ENCODE measurements around the gene RTRAF.

RTRAF gene

DNA sequence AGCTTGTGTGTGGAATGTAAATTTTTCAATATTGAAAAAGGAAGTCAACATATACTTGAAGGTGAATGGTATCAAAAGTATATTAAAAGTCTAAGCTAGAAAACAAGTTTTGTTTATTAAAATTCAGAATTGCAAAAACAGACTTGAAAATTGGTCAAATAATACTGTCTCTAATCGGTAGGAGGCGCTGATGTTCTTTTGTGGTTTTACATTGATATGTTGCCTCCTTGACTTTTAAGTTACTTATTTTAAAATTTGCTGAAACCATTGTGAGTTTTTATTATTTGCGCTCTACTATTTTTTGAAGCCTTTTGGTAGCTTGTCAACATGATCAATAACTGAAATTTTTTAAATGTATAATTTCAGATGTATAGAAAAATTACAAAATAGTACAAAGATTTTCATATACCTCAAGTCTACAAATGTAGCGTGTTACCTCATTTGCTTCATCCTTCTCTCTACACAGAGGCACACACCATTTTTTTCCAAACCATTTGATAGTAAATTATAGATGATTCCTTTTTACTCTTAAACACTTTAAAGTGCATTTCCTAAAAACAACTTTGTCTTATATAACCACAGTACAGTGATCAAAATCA lies 6.9 kb downstream of the RTRAF start:
- no peak for DNase-seq

- no peak for DNase-seq
These were observed 9.0 kb downstream of the RTRAF start for GRCh38 chr14:51998348-51998747.

DNA sequence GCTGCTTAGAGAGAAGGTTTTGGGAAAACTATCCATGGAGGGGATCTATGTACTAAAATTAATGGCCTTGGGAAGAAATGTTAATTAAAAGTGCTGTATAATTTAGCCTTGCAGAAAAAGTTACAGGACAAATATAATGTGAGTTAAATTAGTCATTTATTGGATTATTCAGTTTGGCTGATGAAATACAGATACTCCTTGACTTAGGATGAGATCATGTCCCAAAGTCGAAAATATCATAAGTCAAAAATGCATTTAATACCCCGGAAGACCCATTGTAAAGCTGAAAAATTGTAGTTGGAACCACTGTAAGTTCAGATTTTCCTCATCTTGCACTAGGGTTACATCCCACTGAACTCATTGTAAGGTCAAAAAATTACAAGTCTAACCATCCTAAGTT lies 9.7 kb downstream of the RTRAF start:
- DNase-seq = no peak

GRCh38 chr14:52000019-52000582 lies 10.8 kb downstream of the RTRAF start:
- DNase-seq = no peak

DNA sequence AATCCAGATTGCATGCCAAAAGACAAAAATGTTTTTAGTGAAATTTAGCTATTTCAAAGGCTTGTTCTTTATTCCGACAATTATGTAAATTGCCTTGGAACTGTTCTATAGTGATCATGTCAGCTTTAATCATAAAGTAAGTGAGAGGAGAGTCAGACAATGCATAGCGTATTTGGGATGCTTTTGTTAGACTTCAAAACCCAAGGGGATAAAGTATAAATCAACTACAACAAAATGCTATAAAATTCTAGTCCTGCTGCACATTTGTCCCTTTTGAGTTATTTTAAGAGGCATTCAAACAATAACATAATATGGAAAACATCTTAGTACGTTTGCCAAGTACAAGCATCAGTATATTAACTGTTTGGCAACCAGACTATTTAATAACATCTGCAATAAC lies 11.3 kb downstream of the RTRAF start:
- no peak for DNase-seq

DNA sequence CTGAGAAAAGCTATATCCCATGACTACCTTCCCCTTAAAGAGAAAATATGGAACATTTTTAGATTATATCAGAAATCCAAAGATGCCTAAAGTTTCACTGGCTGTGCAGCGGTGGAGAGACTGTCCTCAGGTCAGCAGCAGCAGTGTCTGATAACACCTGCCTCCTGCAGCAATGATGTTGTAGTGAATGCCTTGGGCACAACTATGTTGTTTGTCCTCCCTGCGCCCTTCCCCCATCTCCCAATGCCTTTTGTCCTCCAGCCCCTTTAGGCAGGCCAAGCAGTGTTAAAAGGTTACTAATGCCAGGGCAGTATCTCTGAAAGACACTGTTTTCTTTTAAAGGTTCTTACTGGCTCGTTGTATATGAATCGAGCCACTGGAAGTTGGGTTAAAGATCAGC lies 13.2 kb downstream of the RTRAF start:
- no peak for DNase-seq

DNA sequence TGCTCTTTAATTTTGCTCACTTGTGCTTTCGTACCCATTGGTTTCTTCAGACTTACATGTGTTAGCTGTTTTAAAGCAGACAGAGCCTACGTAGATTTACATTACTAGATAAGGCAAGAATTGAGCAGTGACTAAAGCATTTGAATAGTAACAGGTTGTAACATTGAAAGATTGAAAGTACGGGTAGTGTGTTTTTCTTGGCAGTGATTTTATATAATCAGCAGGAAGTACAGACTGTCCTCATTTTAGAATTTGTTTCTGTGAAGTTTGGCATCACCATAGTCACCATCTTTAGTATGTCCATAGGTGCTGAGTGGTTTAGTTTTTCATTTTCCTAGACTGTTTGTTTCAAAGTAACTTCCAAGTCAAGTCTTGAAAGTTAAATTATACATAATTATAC lies 14.0 kb downstream of the RTRAF start:
- no peak for DNase-seq

DNA sequence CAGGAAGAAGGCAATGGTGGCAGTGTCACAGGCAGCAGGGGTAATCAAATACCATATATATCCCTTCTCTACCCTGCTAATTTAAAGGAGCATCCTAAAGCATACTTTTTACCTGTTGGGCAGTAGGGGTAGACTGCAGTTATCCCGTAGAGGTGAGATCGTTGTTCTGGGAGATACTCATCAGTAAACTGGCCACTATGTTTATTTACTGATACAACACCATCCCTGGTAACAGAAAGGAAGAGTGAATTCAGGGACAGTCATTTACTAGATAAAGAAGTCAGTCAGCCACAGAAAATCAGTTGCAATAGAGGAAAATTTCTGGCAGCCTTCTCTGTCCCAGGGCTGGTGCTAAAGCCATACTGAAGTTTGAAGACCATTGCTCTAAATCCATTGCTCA lies 16.3 kb downstream of the RTRAF start:
- DNase-seq = no peak

GRCh38 chr14:52006361-52006760 lies 17.0 kb downstream of the RTRAF start:
- DNase-seq = no peak

DNA sequence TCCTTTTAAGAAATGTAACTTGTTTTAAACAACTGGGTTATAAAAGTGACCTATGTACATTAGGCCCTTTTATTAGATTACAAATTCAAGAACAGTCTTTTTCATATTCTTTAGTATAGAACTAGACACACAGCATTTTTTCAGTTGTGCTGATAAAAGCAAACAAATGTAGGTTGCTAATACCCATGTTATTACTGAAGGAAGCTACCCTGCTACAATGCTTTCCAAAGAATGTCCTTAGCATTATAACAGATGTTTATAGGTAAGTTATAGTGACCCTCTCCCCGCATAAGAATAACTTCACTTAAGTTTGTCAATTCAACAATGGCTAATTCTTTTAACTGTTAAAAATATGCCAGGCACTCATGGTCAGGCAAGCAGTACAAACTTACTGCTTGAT lies 17.9 kb downstream of the RTRAF start:
- DNase-seq = no peak

DNA sequence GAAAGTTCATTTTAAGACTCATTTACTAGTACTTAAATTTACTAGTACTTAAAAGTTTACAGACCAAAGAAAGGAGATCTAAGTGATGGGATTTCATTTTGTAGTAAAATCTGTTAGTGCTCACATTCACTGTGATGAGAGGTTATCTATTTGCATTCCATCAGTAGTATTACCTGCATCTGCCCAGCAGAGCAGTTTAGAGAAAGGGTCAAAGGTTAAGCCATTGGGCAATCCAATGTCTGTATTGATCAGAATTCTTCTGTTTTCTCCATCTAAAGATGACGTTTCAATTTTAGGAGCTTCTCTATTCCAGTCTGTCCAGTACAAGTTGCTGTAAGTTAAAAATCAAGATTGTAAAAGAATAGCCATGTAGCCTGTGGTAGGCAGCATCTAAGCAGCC lies 18.3 kb downstream of the RTRAF start:
- DNase-seq = no peak

DNA sequence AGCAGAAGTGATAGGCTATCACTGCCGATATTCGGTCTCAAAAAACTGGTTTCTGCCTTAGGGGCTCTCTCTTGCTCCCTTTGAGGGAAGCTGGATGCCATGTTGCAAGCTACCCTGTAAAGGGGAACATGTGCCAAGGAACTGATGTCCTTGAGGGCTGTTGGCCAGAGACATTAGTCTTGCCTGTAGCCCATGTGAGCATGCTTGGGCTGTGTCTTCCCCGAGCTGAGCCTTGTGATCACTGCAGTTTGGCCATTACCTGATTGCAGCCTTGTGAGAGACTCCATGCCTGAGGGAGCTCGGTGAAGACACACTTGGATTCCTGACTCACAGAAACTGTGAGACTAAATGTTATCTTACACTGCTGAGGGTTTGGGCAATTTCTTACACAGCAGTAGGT lies 18.8 kb downstream of the RTRAF start:
- DNase-seq = no peak

DNA sequence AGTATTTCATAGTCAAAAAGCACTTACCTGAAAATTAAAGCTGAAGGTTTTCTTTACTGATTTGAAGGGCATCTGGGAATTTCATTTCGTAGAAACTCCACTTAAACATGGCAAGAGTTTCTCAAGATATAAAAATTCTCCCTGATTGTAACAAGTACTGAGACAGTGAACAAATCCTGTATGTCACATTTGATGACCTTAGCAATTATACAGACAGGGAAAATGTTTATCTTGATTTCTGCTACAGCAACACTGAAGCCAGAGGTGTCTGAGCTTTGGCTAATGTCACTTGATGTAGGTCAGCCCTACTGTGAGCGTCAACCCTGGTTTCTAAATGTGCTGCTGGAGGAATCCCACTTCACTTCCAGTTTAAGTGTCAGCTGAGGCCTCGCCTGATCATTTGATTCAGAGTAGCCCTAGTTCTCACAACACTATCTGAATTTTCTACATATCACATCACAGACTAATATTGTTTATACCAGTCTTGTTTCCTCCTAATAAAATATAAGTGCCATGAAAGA lies 20.9 kb downstream of the RTRAF start:
- DNase-seq = no peak

DNA sequence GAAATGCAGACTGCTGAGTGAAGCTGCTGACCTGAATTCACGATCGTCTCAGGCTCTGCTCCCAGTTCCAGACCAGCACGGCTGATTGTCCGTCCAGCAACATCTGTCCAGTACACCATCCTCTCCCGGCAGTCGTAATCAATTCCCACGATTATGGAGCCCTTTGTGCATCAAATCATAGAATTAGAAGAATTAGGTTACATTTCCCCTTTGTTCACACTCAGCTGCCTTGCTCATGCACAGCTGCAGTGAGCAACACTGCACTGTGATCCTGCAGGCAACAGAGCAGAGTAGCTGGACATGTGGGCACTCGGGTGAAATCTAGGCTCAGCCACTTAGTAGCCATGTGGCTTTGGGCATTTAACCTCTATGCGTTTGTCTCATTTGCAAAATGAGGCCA lies 22.2 kb downstream of the RTRAF start:
- DNase-seq = no peak

DNA sequence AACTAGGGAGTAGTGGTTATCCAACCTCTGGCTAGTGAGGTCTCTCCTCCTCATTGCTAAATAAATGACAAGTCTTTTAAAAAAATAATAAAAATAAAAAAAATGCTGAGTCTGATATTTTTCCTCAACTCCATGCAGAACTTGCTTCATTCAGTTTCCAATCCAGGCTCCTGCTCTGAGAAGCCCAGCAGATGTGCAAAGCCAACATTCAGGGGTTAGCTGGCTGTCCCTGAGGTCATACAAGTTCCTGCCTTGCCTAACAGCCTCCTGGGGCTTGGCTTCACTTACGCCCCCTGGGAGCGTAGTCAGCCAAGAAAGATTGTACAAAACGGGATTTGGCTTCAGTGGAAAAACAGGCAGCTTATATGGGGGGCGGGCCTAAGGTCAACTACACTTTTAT lies 23.3 kb downstream of the RTRAF start:
- no peak for DNase-seq

- DNase-seq = no peak
These were observed 24.7 kb downstream of the RTRAF start for GRCh38 chr14:52013984-52014600.

- no peak for DNase-seq
These were observed 25.4 kb downstream of the RTRAF start for GRCh38 chr14:52014601-52015267.

DNA sequence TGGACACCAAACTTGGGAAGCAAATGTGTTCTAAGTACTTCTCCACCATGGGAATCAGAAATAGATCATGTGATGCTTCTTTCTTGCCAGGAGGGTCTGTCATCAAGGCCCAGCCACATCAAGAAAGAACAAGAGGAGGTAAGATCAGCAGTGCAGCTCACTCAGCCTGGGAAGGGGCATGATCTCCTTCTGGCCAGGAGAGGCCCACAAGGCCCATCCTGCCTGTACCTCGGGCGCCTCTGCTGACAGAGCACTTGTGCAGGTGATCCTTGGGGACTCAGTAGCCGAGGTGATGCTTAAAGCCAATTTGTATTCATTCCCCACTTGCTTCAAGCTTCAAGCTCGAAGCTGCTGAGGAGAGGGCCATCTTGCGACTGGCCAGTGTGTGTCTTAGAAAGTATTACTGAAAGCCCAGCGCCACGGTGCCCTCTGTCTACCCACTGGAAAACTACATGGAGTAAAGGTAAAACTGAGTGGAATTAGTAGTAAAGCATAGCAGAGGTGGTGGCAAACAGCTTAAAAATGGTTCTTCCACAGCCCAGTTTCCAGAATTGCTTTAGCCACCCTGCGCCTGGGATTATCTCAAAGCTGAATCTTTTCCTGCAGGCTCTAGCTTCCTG lies 26.2 kb downstream of the RTRAF start:
- DNase-seq = no peak

- DNase-seq = no peak
These were observed 28.9 kb downstream of the RTRAF start for GRCh38 chr14:52018252-52018651.

DNA sequence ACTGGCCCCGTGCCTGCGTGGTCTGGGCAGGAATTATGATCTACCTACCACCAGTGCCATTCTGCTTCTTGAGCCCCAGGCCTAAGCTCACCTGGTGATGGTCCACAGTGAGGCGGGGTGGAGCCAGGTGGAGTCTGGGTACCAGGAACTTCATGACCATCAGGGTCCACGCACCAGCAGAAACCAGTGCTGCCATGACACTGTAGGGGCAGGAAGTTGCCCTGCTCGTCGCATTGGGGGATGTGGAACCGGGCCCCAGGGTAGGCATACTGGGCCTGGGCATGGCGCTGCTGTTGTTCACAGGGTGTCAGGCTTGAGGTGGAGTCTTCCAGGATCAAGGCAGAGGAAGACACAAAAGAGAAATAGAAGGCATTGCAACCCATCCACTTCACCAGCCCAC lies 29.6 kb downstream of the RTRAF start:
- no peak for DNase-seq

DNA sequence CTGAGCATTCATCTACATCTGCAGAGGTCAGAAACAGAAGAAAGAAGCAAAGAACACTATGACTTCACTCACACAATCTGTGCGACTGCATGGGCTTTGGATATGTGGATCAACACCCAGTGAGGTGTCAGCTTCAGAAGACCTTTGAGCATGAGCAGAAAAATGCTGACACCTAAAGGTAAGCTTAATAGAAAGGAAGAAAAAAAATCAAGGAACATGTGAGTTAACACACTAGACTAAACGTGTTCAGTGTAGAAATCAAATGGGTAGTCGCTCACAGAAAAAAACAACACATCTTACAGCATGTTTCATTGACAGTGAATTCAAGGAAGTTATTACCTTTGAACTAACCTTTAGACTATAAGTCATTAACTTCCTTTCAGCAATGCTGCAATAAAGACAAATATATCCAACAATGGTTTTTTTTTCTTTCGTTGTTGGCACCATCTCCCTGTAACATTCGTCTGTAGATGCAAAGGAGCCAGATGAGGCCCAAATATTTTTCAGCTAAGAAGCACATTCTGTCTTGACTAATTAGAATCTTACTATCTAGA lies 30.9 kb downstream of the RTRAF start:
- no peak for DNase-seq

GRCh38 chr14:52020866-52021717 lies 31.7 kb downstream of the RTRAF start:
- no peak for DNase-seq

Data from activated CD4-positive, CD25-positive, alpha-beta regulatory T cell treated with anti-CD3 and anti-CD28 coated beads, Interleukin-2, amount 50 U/mL, for 72 hours (primary cell).